Endothelial cell (in vitro differentiated cells): Measurements from ENCODE around the gene SRRM3. TPM values are rescaled to one million over a fixed set of nuclear protein-coding genes. Genes with fewer than 3 reads are reported as not detected.

Experiments used
- DNase-seq: peaks from one replicate; pipeline ENCODE4 v3.0.0; 2021; ENCODE audit warnings: low spot score
- H3K27ac Mint-ChIP-seq: one replicate; pipeline ENCODE4 v1.8.0; 2021; ENCODE audit warnings: mixed read lengths, inconsistent platforms; ENCODE audit not compliant: unreplicated experiment
- H3K27me3 Mint-ChIP-seq: one replicate; pipeline ENCODE4 v1.8.0; 2021; ENCODE audit warnings: mild to moderate bottlenecking, moderate library complexity, mixed read lengths, inconsistent platforms; ENCODE audit not compliant: unreplicated experiment
- H3K36me3 Mint-ChIP-seq: one replicate; pipeline ENCODE4 v1.8.0; 2021; ENCODE audit warnings: mild to moderate bottlenecking, low read depth, mixed read lengths, inconsistent platforms; ENCODE audit not compliant: unreplicated experiment
- H3K4me1 Mint-ChIP-seq: one replicate; pipeline ENCODE4 v1.8.0; 2021; ENCODE audit warnings: mild to moderate bottlenecking, mixed read lengths, inconsistent platforms; ENCODE audit not compliant: unreplicated experiment
- H3K4me3 Mint-ChIP-seq: one replicate; pipeline ENCODE4 v1.8.0; 2021; ENCODE audit warnings: mild to moderate bottlenecking, mixed read lengths, inconsistent platforms; ENCODE audit not compliant: unreplicated experiment
- H3K9me3 Mint-ChIP-seq: one replicate; pipeline ENCODE4 v1.8.0; 2021; ENCODE audit warnings: mixed read lengths, inconsistent platforms; ENCODE audit not compliant: unreplicated experiment
- CTCF ChIP-seq: fragments of 200-600 bp; sonication (generic); IDR thresholded peaks from one replicate; pipeline ENCODE4 v1.5.0; 2021; ENCODE audit warnings: antibody characterized with exemption; ENCODE audit not compliant: unreplicated experiment
- total RNA-seq: library from RNA; stranded (reverse); fragmentation: NEBNext Ultra II Directional; extraction: Animal tissue kit (Norgen Biotek cat#: 25700); gene quantifications from one replicate; pipeline ENCODE4 v1.2.1, GENCODE V29; 2021; ENCODE audit not compliant: unreplicated experiment

The SRRM3 gene
- total RNA-seq, 1 donor from 2014 or later: 27.1 TPM

- H3K4me1 Mint-ChIP-seq: peaks cover 23% of the 10 kb centered on the region
- H3K27ac Mint-ChIP-seq: no peak overlapping the region
- peaks cover 11% of the 10 kb centered on the region for H3K27me3 Mint-ChIP-seq
- DNase-seq: no peak
- H3K9me3 Mint-ChIP-seq: no peaks in the 10 kb centered on the region
- H3K4me3 Mint-ChIP-seq: no peak overlapping the region
- H3K36me3 Mint-ChIP-seq: no peaks in the 10 kb centered on the region
- TF ChIP-seq CTCF: no peak
Measured at GRCh38 chr7:76296743-76297740, 95.3 kb downstream of the SRRM3 start.

GRCh38 chr7:76300166-76300731 is 98.6 kb downstream of the SRRM3 start:
- DNase-seq: no peak
- Mint-ChIP-seq H3K27ac (peak overlapping the region; percentile 50), H3K4me3 (no peak overlapping the region)

GRCh38 chr7:76301000-76301399 is 99.3 kb downstream of the SRRM3 start:
- H3K4me3 Mint-ChIP-seq: no peak overlapping the region
- no peak overlapping the region for H3K27ac Mint-ChIP-seq
- DNase-seq: no peak
- H3K27me3 Mint-ChIP-seq: peaks cover 17% of the 10 kb centered on the region
- H3K4me1 Mint-ChIP-seq: peaks cover 20% of the 10 kb centered on the region
- H3K36me3 Mint-ChIP-seq: peaks cover 5% of the 10 kb centered on the region
- no peaks in the 10 kb centered on the region for H3K9me3 Mint-ChIP-seq
- no peak for TF ChIP-seq CTCF

More at GRCh38 chr7:76300166-76300731, 98.6 kb downstream of the SRRM3 start:
- Mint-ChIP-seq H3K9me3 (no peaks in the 10 kb centered on the region), H3K36me3 (peaks cover 5% of the 10 kb centered on the region), H3K4me1 (peaks cover 20% of the 10 kb centered on the region), H3K27me3 (peaks cover 15% of the 10 kb centered on the region)
- TF ChIP-seq CTCF: no peak

- H3K9me3 Mint-ChIP-seq: no peaks in the 10 kb centered on the region
- no peak for TF ChIP-seq CTCF
- H3K36me3 Mint-ChIP-seq: peaks cover 5% of the 10 kb centered on the region
- H3K27me3 Mint-ChIP-seq: peaks cover 15% of the 10 kb centered on the region
- H3K4me3 Mint-ChIP-seq: peak within 1 kb of the TSS; percentile 93
- peaks cover 20% of the 10 kb centered on the region for H3K4me1 Mint-ChIP-seq
- peak within 1 kb of the TSS; percentile 84 for H3K27ac Mint-ChIP-seq
- DNase-seq: peak; percentile 76
Measured at GRCh38 chr7:76302347-76303201, 100.9 kb downstream of the SRRM3 start, which contains the start of gene HSPB1. Gene HSPB1, plus strand, starts transcription at chr7:76302673. Its CDS starts 40 bp downstream, at chr7:76302713.
